ENCODE results near the gene CALML3. TPM values are rescaled to one million over a fixed set of nuclear protein-coding genes. Genes with fewer than 3 reads are reported as not detected.
A peak's percentile ranks its signal among the peaks of the same experiment; 100 is the strongest.

CALML3 gene
- total and polyA plus RNA-seq, 11 donors, result 0.03 TPM; not detected in 10

- H3K4me1 ChIP-seq, result peaks cover 0 to 35% (median 28%) of the 10 kb centered on the region in 12 donors
- TF ChIP-seq CTCF (IDR thresholded peaks at IDR 0.05) (no peak), POLR2A (IDR thresholded peaks at IDR 0.05) (no peak)
These were observed 26.1 kb downstream of the CALML3 start for GRCh38 chr10:5550621-5551530.

GRCh38 chr10:5551531-5552375, 27.0 kb downstream of the CALML3 start:
- WGBS, 4 donors, result 82 to 93% (median 88%) methylated on average over 14 to 15 of the region's 15 CpGs
- intact Hi-C loops (cut with DNase I), result no loop called here
- Histone ChIP-seq H3K27me3 (no peaks in the 10 kb centered on the region), H3K4me3 (no peak overlapping the region), H3K9me3 (no peaks in the 10 kb centered on the region), H3K36me3 (no peaks in the 10 kb centered on the region), H3K27ac (peak overlapping the region in 1 of 12 donors; percentile 9), H3K4me1 (peaks cover 0 to 27% (median 19%) of the 10 kb centered on the region in 12 donors)
- ATAC-seq (no peak), DNase-seq (peak in 2 of 5 donors; percentile 15 to 26)
- no peak for TF ChIP-seq CTCF (IDR thresholded peaks at IDR 0.05)
- no peak for TF ChIP-seq POLR2A (IDR thresholded peaks at IDR 0.05)

More at GRCh38 chr10:5550621-5551530, 26.1 kb downstream of the CALML3 start:
- intact Hi-C loops (cut with DNase I), result no loop called here
- DNase-seq (peak in 2 of 5 donors; percentile 15 to 46), ATAC-seq (no peak)
- H3K9me3 ChIP-seq, result no peaks in the 10 kb centered on the region
- 89 to 97% (median 94%) methylated on average over 15 to 17 of the region's 17 CpGs for WGBS, 4 donors
- H3K4me3 ChIP-seq, result no peak overlapping the region
- H3K36me3 ChIP-seq, result no peaks in the 10 kb centered on the region
- H3K27ac ChIP-seq, result peak overlapping the region in 1 of 12 donors; percentile 9
- no peaks in the 10 kb centered on the region for H3K27me3 ChIP-seq

DNA sequence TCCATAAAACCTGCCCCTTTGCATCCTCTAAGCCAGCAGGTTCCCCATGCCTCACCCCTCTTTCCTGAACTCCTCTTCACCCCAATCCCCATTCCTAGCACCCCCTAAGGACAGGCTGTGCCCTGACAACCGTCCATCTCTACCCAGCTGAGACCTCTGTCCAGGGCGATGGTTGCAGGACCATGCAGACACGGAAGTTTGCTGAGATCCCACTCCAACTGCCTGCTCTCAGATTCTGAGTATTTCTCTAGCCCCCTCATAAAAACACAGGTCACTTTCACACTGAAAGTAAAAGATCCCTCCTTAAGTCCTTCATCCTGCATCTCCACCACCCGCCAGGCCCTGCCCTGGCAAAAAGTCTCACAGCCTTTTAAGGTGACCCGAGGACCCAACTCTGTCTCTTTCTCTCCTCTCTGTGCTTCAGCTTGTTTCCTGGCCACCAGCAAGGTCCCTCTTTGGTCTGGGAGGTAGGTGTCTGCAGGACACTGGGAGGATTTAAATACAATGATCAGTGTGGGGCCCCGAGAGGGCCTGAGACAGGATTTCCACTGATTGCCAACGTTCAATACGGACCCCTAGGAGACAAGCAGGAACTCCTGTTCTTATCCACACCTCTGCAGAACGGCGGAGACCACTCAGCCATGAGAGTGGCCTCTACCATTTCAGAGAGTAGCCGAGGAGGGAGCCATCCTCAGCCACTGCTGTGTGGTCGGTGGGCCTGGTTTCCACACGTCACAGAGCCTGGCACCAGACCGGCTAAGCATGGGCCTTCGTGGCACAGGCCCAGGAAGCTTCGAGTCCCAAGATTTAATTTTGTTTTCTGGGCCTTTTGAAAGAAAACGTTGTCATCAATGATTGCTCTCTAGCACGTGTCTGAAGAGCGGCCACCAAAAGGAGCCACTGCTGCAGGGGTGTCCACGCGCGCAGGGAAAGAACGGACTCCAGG, 27.9 kb downstream of the CALML3 start:
- DNase-seq (peak in 1 of 5 donors; percentile 13), ATAC-seq (no peak)
- no peaks in the 10 kb centered on the region for H3K36me3 ChIP-seq
- peaks cover 0 to 19% (median 12%) of the 10 kb centered on the region in 12 donors for H3K4me1 ChIP-seq
- peak overlapping the region in 1 of 12 donors; percentile 60 for H3K27ac ChIP-seq
- WGBS, 4 donors, result 81 to 86% (median 83%) methylated on average over 22 to 23 of the region's 23 CpGs
- intact Hi-C loops (cut with DNase I), result no loop called here
- no peaks in the 10 kb centered on the region for H3K27me3 ChIP-seq
- TF ChIP-seq POLR2A (IDR thresholded peaks at IDR 0.05), result no peak
- TF ChIP-seq CTCF (IDR thresholded peaks at IDR 0.05), result no peak
- H3K9me3 ChIP-seq, result no peaks in the 10 kb centered on the region
- H3K4me3 ChIP-seq, result no peak overlapping the region
